Measurements from ENCODE around the gene INVS.
A peak's percentile ranks its signal among the peaks of the same experiment; 100 is the strongest.
"Not testable (repeated sequence)": the region's sequence is repeated elsewhere in the genome, so short reads cannot be mapped to it uniquely, and the experiment has no call there.

Gene INVS

GRCh38 chr9:100125236-100125635 is 26.2 kb downstream of the INVS start:
- Histone ChIP-seq H3K27ac (ENCODE audit: low read depth, low read length) (no peak overlapping the region), H3K4me1 (ENCODE audit: control insufficient read depth, insufficient read depth, low read length) (peaks cover 8% of the 10 kb centered on the region; the same call in 1 of the 2 replicates), H3K27me3 (ENCODE audit: control insufficient read depth, insufficient read depth, low read length) (no peaks in the 10 kb centered on the region), H3K9me3 (ENCODE audit: control insufficient read depth, insufficient read depth, low read length) (no peaks in the 10 kb centered on the region), H3K36me3 (ENCODE audit: control insufficient read depth, insufficient read depth, low read length) (no peaks in the 10 kb centered on the region), H3K4me3 (ENCODE audit: low read depth, low read length) (no peak overlapping the region), H3K9ac (ENCODE audit: low read depth, low read length) (no peak overlapping the region)

GRCh38 chr9:100125910-100126309 is 26.9 kb downstream of the INVS start:
- H3K9me3 ChIP-seq (ENCODE audit: control insufficient read depth, insufficient read depth, low read length): no peaks in the 10 kb centered on the region
- H3K4me1 ChIP-seq (ENCODE audit: control insufficient read depth, insufficient read depth, low read length): peaks cover 8% of the 10 kb centered on the region; the same call in 1 of the 2 replicates
- H3K36me3 ChIP-seq (ENCODE audit: control insufficient read depth, insufficient read depth, low read length): no peaks in the 10 kb centered on the region
- H3K27ac ChIP-seq (ENCODE audit: low read depth, low read length): no peak overlapping the region
- no peaks in the 10 kb centered on the region for H3K27me3 ChIP-seq (ENCODE audit: control insufficient read depth, insufficient read depth, low read length)
- no peak overlapping the region for H3K4me3 ChIP-seq (ENCODE audit: low read depth, low read length)
- no peak overlapping the region for H3K9ac ChIP-seq (ENCODE audit: low read depth, low read length)

- Histone ChIP-seq H3K36me3 (ENCODE audit: control insufficient read depth, insufficient read depth, low read length) (no peaks in the 10 kb centered on the region), H3K4me3 (ENCODE audit: low read depth, low read length) (no peak overlapping the region), H3K4me1 (ENCODE audit: control insufficient read depth, insufficient read depth, low read length) (peaks cover 8% of the 10 kb centered on the region; the same call in 1 of the 2 replicates), H3K9me3 (ENCODE audit: control insufficient read depth, insufficient read depth, low read length) (no peaks in the 10 kb centered on the region), H3K27ac (ENCODE audit: low read depth, low read length) (no peak overlapping the region), H3K9ac (ENCODE audit: low read depth, low read length) (no peak overlapping the region), H3K27me3 (ENCODE audit: control insufficient read depth, insufficient read depth, low read length) (no peaks in the 10 kb centered on the region)
These were observed 27.4 kb downstream of the INVS start for GRCh38 chr9:100126423-100126822.

GRCh38 chr9:100129772-100130171 is 30.7 kb downstream of the INVS start:
- no peaks in the 10 kb centered on the region for H3K27me3 ChIP-seq (ENCODE audit: control insufficient read depth, insufficient read depth, low read length)
- H3K27ac ChIP-seq (ENCODE audit: low read depth, low read length): no peak overlapping the region
- peaks cover 8% of the 10 kb centered on the region; the same call in 1 of the 2 replicates for H3K4me1 ChIP-seq (ENCODE audit: control insufficient read depth, insufficient read depth, low read length)
- no peaks in the 10 kb centered on the region for H3K36me3 ChIP-seq (ENCODE audit: control insufficient read depth, insufficient read depth, low read length)
- no peak overlapping the region for H3K4me3 ChIP-seq (ENCODE audit: low read depth, low read length)
- no peak overlapping the region for H3K9ac ChIP-seq (ENCODE audit: low read depth, low read length)
- no peaks in the 10 kb centered on the region for H3K9me3 ChIP-seq (ENCODE audit: control insufficient read depth, insufficient read depth, low read length)

- Histone ChIP-seq H3K9ac (ENCODE audit: low read depth, low read length) (no peak overlapping the region), H3K9me3 (ENCODE audit: control insufficient read depth, insufficient read depth, low read length) (no peaks in the 10 kb centered on the region), H3K27ac (ENCODE audit: low read depth, low read length) (no peak overlapping the region), H3K27me3 (ENCODE audit: control insufficient read depth, insufficient read depth, low read length) (no peaks in the 10 kb centered on the region), H3K4me1 (ENCODE audit: control insufficient read depth, insufficient read depth, low read length) (peaks cover 8% of the 10 kb centered on the region; the same call in 1 of the 2 replicates), H3K4me3 (ENCODE audit: low read depth, low read length) (no peak overlapping the region), H3K36me3 (ENCODE audit: control insufficient read depth, insufficient read depth, low read length) (peaks cover 5% of the 10 kb centered on the region; the same call in 1 of the 2 replicates)
These were observed 32.2 kb downstream of the INVS start for GRCh38 chr9:100131216-100131615.

- no peaks in the 10 kb centered on the region for H3K27me3 ChIP-seq (ENCODE audit: control insufficient read depth, insufficient read depth, low read length)
- H3K9me3 ChIP-seq (ENCODE audit: control insufficient read depth, insufficient read depth, low read length): no peaks in the 10 kb centered on the region
- H3K9ac ChIP-seq (ENCODE audit: low read depth, low read length): no peak overlapping the region
- peaks cover 9% of the 10 kb centered on the region for H3K36me3 ChIP-seq (ENCODE audit: control insufficient read depth, insufficient read depth, low read length)
- H3K4me3 ChIP-seq (ENCODE audit: low read depth, low read length): no peak overlapping the region
- H3K4me1 ChIP-seq (ENCODE audit: control insufficient read depth, insufficient read depth, low read length): peaks cover 8% of the 10 kb centered on the region; the same call in 1 of the 2 replicates
- no peak overlapping the region for H3K27ac ChIP-seq (ENCODE audit: low read depth, low read length)
These were observed 32.9 kb downstream of the INVS start for GRCh38 chr9:100131875-100132430.

- Histone ChIP-seq H3K4me1 (ENCODE audit: control insufficient read depth, insufficient read depth, low read length) (peaks cover 12% of the 10 kb centered on the region), H3K9ac (ENCODE audit: low read depth, low read length) (no peak overlapping the region), H3K9me3 (ENCODE audit: control insufficient read depth, insufficient read depth, low read length) (no peaks in the 10 kb centered on the region), H3K36me3 (ENCODE audit: control insufficient read depth, insufficient read depth, low read length) (peaks cover 18% of the 10 kb centered on the region), H3K27me3 (ENCODE audit: control insufficient read depth, insufficient read depth, low read length) (no peaks in the 10 kb centered on the region), H3K27ac (ENCODE audit: low read depth, low read length) (no peak overlapping the region), H3K4me3 (ENCODE audit: low read depth, low read length) (no peak overlapping the region)
These were observed 35.7 kb downstream of the INVS start for GRCh38 chr9:100134731-100135130.

GRCh38 chr9:100136799-100137198 is 37.8 kb downstream of the INVS start:
- peaks cover 28% of the 10 kb centered on the region for H3K36me3 ChIP-seq (ENCODE audit: control insufficient read depth, insufficient read depth, low read length)
- H3K27ac ChIP-seq (ENCODE audit: low read depth, low read length); H3K9ac ChIP-seq (ENCODE audit: low read depth, low read length); H3K4me3 ChIP-seq (ENCODE audit: low read depth, low read length); H3K9me3 ChIP-seq (ENCODE audit: control insufficient read depth, insufficient read depth, low read length); H3K27me3 ChIP-seq (ENCODE audit: control insufficient read depth, insufficient read depth, low read length): not testable (repeated sequence)
- peaks cover 22% of the 10 kb centered on the region for H3K4me1 ChIP-seq (ENCODE audit: control insufficient read depth, insufficient read depth, low read length)

GRCh38 chr9:100140303-100140702 is 41.3 kb downstream of the INVS start:
- H3K27me3 ChIP-seq (ENCODE audit: control insufficient read depth, insufficient read depth, low read length); H3K9me3 ChIP-seq (ENCODE audit: control insufficient read depth, insufficient read depth, low read length); H3K9ac ChIP-seq (ENCODE audit: low read depth, low read length): not testable (repeated sequence)
- Histone ChIP-seq H3K4me1 (ENCODE audit: control insufficient read depth, insufficient read depth, low read length) (peaks cover 29% of the 10 kb centered on the region), H3K36me3 (ENCODE audit: control insufficient read depth, insufficient read depth, low read length) (peaks cover 37% of the 10 kb centered on the region), H3K27ac (ENCODE audit: low read depth, low read length) (peak overlapping the region; percentile 72), H3K4me3 (ENCODE audit: low read depth, low read length) (peak overlapping the region; percentile 21; the same call in 1 of the 2 replicates)

- not testable (repeated sequence) for H3K27ac ChIP-seq (ENCODE audit: low read depth, low read length); H3K9ac ChIP-seq (ENCODE audit: low read depth, low read length); H3K9me3 ChIP-seq (ENCODE audit: control insufficient read depth, insufficient read depth, low read length); H3K27me3 ChIP-seq (ENCODE audit: control insufficient read depth, insufficient read depth, low read length)
- peaks cover 35% of the 10 kb centered on the region for H3K4me1 ChIP-seq (ENCODE audit: control insufficient read depth, insufficient read depth, low read length)
- H3K4me3 ChIP-seq (ENCODE audit: low read depth, low read length): 0 out of 2 replicates have a peak overlapping the region, but pooled peaks have one; percentile 19
- peaks cover 27% of the 10 kb centered on the region for H3K36me3 ChIP-seq (ENCODE audit: control insufficient read depth, insufficient read depth, low read length)
These were observed 42.8 kb downstream of the INVS start for GRCh38 chr9:100141862-100142261.

GRCh38 chr9:100145167-100145934 is 46.3 kb downstream of the INVS start:
- Histone ChIP-seq H3K9ac (ENCODE audit: low read depth, low read length) (peak overlapping the region; percentile 66), H3K4me1 (ENCODE audit: control insufficient read depth, insufficient read depth, low read length) (peaks cover 46% of the 10 kb centered on the region), H3K36me3 (ENCODE audit: control insufficient read depth, insufficient read depth, low read length) (peaks cover 15% of the 10 kb centered on the region), H3K4me3 (ENCODE audit: low read depth, low read length) (peak overlapping the region; percentile 70)
- not testable (repeated sequence) for H3K27ac ChIP-seq (ENCODE audit: low read depth, low read length); H3K27me3 ChIP-seq (ENCODE audit: control insufficient read depth, insufficient read depth, low read length); H3K9me3 ChIP-seq (ENCODE audit: control insufficient read depth, insufficient read depth, low read length)
